ENCODE measurements around the gene EOGT.

Gene EOGT

GRCh38 chr3:69008980-69009379 lies 4.5 kb downstream of the EOGT start:
- DNase-seq (ENCODE audit: low read depth): no peak

- DNase-seq (ENCODE audit: low read depth): no peak
Measured at GRCh38 chr3:69005791-69006482, 7.5 kb downstream of the EOGT start.

GRCh38 chr3:69005071-69005790 lies 8.3 kb downstream of the EOGT start:
- no peak for DNase-seq (ENCODE audit: low read depth)

- DNase-seq (ENCODE audit: low read depth): no peak
Measured at GRCh38 chr3:69004138-69004537, 9.3 kb downstream of the EOGT start.

- DNase-seq (ENCODE audit: low read depth): no peak
Measured at GRCh38 chr3:68999605-69000004, 13.9 kb downstream of the EOGT start.

- DNase-seq (ENCODE audit: low read depth): no peak
Measured at GRCh38 chr3:68999158-68999557, 14.3 kb downstream of the EOGT start.

- DNase-seq (ENCODE audit: low read depth): no peak
Measured at GRCh38 chr3:68997887-68998286, 15.6 kb downstream of the EOGT start.

GRCh38 chr3:68996356-68996995 lies 17.0 kb downstream of the EOGT start:
- DNase-seq (ENCODE audit: low read depth): no peak

GRCh38 chr3:68988740-68989139 lies 24.7 kb downstream of the EOGT start:
- DNase-seq (ENCODE audit: low read depth): no peak

- no peak for DNase-seq (ENCODE audit: low read depth)
Measured at GRCh38 chr3:68987322-68987721, 26.2 kb downstream of the EOGT start.

GRCh38 chr3:68986496-68987208 lies 26.8 kb downstream of the EOGT start:
- no peak for DNase-seq (ENCODE audit: low read depth)

GRCh38 chr3:68985146-68985790 lies 28.2 kb downstream of the EOGT start:
- DNase-seq (ENCODE audit: low read depth): no peak

- DNase-seq (ENCODE audit: low read depth): no peak
Measured at GRCh38 chr3:68984011-68984530, 29.4 kb downstream of the EOGT start.

- DNase-seq (ENCODE audit: low read depth): no peak
Measured at GRCh38 chr3:68977486-68978167, 35.9 kb downstream of the EOGT start.

- no peak for DNase-seq (ENCODE audit: low read depth)
Measured at GRCh38 chr3:68974711-68975110, 38.8 kb downstream of the EOGT start.

GRCh38 chr3:68973639-68974038 lies 39.8 kb downstream of the EOGT start:
- no peak for DNase-seq (ENCODE audit: low read depth)

GRCh38 chr3:68972358-68972979 lies 41.0 kb downstream of the EOGT start:
- no peak for DNase-seq (ENCODE audit: low read depth)

GRCh38 chr3:68964694-68965093 lies 48.8 kb downstream of the EOGT start:
- DNase-seq (ENCODE audit: low read depth): no peak

GRCh38 chr3:68963891-68964290 lies 49.6 kb downstream of the EOGT start:
- DNase-seq (ENCODE audit: low read depth): no peak

- no peak for DNase-seq (ENCODE audit: low read depth)
Measured at GRCh38 chr3:68963376-68963775, 50.1 kb downstream of the EOGT start.

- no peak for DNase-seq (ENCODE audit: low read depth)
Measured at GRCh38 chr3:68958932-68959331, 54.6 kb downstream of the EOGT start.

Data from activated T-helper 9 cell treated with anti-CD3 and anti-CD28 coated beads, Interleukin-2, amount 50 U/mL, for 16 hours (primary cell).